HG03175 (cell line): ENCODE results near the gene CDC123.
"Not testable (repeated sequence)": the region's sequence is repeated elsewhere in the genome, so short reads cannot be mapped to it uniquely, and the experiment has no call there.

Experiments used
- ATAC-seq: cut with Tn5 transposase; IDR thresholded peaks from one replicate; pipeline ENCODE4 v1.9.1; 2021; ENCODE audit warnings: mild to moderate bottlenecking, moderate library complexity; ENCODE audit not compliant: unreplicated experiment

The CDC123 gene, protein sequence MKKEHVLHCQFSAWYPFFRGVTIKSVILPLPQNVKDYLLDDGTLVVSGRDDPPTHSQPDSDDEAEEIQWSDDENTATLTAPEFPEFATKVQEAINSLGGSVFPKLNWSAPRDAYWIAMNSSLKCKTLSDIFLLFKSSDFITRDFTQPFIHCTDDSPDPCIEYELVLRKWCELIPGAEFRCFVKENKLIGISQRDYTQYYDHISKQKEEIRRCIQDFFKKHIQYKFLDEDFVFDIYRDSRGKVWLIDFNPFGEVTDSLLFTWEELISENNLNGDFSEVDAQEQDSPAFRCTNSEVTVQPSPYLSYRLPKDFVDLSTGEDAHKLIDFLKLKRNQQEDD

DNA sequence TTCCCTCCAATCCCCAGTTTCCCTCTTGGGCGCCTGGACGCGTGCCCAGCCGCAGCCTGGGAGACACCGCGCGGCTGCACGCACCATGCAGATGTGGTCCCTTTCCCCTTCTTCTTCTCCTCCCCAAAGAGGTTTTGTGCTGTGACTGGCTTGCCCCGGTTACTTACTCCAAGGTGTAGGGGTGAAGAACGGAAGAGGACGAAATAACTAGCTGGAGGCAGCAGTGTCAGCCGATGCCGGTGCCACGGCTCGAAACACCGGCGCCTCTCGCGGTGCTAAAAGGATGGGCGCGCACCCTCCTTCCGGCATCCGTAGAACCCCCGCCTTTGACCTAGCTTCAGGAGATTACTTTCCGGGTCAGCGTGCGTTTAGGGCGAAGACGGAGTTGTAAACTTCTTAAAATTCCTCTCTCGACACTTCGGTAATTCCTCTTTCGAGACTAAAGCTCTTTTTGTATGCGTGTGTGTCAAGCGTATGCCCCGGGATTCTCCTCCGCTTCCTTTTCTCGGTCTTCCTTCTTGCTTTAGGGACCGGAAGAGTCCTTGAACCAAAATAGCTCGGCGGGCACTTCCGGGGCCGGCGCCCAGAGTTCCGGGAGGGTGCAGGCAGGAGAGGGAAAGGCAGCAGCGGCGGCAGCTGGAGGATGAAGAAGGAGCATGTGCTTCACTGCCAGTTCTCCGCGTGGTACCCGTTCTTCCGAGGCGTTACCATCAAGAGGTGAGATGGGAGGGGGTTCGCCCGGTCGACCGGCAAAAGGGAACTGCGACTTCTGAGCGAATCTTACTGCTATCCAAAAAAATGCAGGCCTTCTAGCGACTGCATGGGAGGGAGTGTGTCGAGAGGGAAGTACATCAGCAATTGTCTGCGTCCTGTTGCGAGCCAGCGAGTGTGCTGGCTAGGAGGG lies at the start of gene CDC123, which contains the start of gene NUDT5:
Gene CDC123 (plus strand): TSS at position 586 of the 904 bp plus-strand sequence. CDS start 58 bp downstream, at position 644.
Gene NUDT5 (minus strand): TSS at position 289 of the 904 bp plus-strand sequence. CDS start 9,600 bp downstream, outside the sequence.
- ATAC-seq = peak; percentile 93

DNA sequence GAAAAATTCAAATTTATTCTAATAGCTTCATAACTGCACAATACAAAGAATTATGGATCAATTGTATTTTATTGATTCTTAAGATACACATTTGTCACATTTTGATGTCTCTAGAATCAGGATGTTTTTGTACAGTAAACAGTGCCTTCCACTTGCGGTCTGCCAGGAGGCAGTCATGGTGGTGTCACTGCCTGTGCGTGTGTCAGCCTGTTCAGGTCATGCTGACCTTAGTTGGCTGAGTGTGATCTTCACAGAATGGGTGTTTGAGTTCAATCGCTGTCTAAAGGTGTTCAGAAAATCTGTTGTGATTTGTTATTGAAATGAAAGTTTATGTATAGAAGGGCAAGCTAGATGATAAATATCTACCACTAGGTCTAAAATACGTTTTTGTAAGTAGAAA lies 45.8 kb upstream of the CDC123 start:
- no peak for ATAC-seq

DNA sequence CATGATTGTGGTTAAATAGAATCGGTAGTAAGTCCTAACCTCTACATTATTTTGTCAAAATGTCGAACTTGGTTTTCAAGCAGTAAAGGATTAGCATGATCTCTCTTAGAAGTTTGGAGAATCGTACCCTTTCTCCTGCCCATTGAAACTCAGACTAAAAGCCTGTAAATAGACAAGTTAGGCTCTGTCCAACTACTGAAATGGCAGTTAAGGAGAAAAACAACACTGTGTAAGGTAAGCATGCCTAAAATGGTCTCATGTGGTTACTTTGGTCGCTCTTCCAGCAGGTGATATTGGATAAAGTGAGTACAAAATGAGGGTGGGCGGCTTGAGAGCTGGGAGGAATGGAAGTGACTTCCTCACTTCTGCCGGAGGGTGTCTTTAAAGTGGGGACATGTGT lies 41.5 kb upstream of the CDC123 start:
- ATAC-seq = no peak

DNA sequence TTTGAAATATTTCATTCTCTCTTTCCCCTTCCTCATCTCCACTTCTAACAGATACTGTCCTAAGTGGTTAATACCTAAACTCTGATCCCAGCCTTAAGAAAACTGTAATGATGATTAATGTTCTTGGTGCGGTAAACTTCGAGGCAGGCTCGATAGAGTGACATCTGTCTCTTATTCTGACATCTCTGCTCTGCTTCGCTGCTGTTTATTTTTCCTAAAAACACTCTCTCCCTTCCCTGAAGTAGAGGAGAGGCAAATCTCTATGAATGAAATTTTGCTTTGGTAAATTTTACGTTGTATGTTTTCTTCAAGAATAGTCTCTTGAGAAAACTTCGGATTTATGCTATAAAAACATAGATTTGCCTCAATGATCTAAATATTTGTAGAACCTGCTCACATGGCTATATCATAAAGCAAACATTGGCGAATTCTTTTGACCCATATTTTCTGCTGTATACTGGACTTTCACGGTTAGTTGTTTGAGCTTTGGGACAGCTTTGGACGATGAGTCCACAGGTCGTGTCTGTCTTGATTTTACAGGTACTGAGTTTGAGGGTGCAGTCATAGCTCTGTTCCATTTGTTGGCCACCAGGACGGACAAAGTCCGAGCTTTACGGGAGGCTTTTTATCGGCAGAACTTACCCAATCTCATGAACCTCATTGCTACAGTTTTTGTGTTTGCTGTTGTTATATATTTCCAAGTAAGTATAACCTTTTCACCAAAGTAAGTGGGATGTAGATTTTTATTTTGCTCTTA lies 39.4 kb upstream of the CDC123 start:
- no peak for ATAC-seq

DNA sequence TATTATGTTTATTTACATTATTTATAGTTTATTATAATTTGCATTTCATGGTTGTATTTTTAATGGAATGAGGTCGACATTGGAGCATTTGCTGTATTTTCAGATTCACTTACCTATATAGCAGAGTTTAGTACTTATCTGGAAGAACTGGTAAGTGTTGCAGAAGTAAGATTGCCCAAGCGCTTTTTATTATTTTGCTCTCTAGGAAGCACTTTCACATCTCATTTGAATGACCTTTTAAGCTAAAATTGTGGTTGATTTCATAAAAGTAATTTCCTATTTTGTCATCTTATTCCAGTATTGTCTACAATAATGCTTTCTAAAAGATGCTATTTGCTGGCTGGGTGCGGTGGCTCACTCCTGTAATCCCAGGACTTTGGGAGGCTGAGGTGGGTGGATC lies 37.9 kb upstream of the CDC123 start:
- no peak for ATAC-seq

DNA sequence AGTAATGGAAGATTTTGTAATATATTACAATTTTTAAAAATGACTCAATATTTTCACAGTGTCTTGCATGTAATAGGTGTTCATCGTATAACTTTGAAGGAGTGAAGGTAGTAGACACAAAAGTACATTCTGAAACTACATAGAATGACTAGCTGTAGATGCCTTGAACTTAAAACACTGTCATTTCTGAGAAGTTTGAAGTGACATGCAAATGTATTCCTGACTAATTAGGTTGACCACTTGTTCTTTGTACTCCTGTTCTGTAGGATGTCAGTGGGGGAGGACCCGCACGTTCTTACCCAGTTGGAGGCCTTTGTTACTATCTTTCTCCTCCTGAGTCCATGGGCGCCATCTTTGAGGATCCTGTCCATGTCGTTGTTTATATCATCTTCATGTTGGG lies 35.3 kb upstream of the CDC123 start:
- ATAC-seq = no peak

DNA sequence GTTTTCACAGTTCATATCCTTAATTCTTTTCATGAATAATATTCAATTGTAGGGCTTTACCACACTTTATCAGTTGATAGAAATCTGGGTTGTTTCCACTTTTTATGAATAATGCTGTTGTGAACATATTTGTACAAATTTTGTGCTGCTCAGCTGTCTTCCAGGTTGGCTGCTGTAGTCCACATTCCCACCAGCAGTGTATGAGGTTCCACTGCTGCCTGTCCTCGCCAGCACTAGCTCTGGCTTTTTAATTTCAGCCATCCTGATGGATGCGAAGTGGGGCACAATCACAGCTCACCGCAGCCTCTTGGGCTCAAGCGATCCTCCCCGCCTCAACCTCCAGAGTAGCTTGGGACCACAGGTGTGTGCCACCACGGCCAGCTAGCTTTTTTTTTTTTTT lies 33.1 kb upstream of the CDC123 start:
- ATAC-seq = no peak

DNA sequence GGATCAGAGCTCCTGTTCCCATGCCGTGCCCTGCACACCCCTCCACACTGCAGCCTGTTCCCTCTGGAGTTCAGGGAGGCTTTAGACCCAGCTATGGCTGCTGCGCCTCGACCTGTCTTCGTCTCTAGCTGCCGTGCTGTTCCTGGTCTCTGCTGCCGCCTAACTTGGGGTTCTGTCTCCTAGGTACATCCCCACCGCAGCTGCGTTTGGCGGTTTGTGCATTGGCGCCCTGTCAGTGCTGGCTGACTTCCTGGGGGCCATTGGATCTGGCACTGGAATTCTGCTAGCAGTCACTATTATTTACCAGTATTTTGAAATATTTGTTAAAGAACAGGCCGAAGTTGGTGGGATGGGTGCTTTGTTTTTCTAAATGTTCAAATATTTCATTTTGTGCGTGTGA lies 31.9 kb upstream of the CDC123 start:
- no peak for ATAC-seq

DNA sequence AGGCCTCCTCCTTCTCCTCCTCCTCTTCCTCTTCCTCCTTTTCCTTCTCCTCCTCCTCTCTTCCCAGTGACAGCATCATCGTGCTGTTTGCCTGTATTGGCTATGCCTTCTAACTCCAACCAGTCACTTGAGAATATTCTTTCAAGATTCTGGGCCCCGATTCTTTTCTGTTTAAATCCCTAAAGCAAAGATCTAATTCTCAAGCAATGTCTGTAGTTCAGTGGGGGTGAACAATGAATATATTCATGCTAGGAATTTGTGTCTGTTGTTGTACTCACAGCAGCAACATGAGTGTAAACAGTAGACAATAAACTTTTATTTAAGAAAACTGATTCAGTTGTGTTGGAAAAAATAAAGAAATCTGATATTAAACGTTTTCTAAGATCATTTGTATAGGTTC lies 31.0 kb upstream of the CDC123 start:
- no peak for ATAC-seq

DNA sequence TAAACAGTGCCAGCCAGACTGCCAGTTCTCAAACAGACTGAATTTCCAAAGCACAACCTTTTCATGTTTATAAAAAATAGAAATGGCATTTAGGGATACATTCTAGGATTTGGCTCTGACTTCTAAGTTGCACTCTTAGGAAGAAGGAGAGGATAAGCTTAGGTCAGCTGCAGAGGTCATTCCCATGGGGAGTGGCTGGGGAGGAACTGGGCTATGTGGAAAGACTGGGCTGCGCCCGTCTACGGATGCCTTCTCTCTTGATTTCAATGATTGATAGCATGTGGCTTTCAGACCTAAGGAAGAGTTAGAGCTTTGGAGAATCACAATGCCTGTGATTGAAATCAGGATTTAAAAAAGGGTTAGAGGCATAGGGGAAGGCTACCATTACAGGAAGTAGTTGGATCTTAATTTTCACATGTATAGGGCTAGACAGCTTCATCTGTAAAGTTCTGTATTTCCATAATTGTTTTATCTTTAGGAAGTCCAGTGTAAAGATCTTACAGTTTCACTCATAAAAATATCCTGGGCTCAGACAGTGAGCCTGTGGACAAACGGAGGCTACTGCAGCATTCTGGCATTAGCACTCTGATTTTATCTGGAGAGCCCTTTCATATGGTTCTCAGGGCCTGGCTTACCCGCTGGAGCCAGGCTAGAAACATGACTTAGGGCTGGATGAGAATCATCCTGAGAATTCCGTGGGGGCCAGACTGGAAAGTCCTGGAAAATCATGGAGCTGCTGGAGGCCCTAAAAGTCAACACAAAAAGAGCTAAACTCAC lies 29.8 kb upstream of the CDC123 start:
- ATAC-seq = no peak

DNA sequence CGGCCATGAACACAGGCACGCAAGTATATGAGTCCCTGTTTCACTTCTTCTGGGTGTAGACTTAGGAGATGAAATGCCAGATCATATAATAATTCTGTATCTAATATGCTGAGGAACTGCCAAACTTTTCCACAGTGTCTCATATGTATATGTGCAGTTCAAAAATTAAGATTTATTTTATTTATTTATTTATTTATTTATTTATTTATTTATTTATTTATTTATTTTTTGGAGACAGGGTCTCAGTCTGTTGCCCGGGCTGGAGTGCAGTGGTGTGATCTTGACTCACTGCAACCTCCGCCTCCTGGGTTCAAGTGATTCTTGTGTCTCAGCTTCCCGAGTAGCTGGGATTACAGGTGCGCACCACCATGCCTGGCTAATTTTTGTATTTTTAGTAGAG lies 24.5 kb upstream of the CDC123 start:
- ATAC-seq = not testable (repeated sequence)

DNA sequence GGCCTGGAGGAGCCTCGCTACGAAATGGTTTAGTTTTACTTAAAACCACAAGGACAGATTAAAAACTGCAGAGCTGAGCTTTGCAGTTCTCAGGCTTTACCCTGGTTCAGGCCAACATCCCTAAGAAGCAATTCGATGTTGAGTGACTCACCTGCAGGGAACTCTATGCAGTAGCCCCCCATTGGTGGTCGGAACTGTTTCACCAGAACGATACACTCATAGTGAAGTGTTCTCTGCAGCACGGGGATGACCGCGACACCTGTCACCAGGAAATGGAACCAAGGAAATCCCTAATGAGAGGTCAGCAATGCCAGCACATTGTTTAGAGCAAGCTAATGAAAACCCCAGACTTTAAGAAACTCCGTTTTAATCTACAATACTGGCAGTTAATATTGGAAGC lies 18.3 kb upstream of the CDC123 start:
- no peak for ATAC-seq

DNA sequence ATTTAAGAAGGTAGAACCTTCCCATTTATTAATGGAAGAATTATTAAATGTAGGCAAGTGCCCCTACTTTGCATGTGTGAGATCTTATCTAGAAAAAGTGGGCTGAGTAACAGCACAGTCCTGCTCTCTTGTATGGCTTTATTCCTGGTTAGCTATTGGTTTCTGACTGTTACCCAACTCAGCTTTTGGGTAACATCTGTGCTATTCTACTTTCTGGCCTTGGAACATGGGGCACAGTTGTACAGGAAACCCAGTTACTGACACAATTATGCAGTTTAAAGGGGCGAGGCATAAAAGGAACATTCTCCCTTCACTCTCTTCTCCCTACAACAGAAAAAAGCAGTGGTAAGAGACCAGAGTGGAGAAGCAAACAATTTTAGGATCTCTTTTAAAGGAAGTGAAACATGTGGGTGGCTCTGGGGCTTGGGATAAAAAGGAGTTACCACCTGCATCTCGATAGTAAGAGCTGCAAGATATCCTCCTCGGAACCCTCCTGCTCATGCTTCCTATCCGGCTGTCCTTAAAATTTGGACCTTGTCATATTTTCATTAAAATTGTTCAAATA lies 16.3 kb upstream of the CDC123 start:
- no peak for ATAC-seq

DNA sequence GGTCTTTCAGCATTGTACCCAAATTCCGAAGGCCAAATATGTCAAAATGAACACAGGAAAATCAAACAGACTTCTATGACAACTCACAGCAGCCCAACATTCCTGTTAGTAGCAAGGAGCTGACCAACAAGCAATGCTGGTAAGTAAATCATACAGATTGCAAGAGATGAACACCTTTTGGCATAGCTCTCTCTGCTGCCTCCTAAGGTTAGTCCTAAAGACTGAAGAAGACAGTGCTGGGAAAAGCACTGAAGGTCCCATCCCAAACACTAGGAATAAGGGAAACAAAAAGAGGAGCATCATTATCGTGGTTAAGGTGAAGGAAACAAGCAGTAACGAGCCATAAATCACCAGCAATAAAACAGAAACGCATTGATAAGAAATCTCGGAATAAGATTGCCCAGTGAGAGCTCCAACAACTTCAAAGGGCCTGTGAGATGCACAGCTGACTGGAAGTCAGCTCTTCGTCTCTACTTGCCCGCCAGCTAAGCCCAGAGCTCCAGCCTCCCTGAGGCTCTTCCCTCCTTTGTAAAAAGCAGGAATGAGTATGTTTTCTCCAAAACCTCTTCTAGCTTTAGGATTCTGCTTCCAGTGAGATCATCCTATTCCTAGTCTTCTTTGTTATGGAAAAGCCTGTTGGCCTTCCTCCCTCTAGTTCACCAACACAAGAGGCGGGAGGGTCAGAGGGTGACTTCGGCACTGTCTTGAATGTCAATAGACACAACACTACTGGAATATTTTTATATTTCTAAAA lies 15.6 kb upstream of the CDC123 start:
- no peak for ATAC-seq

DNA sequence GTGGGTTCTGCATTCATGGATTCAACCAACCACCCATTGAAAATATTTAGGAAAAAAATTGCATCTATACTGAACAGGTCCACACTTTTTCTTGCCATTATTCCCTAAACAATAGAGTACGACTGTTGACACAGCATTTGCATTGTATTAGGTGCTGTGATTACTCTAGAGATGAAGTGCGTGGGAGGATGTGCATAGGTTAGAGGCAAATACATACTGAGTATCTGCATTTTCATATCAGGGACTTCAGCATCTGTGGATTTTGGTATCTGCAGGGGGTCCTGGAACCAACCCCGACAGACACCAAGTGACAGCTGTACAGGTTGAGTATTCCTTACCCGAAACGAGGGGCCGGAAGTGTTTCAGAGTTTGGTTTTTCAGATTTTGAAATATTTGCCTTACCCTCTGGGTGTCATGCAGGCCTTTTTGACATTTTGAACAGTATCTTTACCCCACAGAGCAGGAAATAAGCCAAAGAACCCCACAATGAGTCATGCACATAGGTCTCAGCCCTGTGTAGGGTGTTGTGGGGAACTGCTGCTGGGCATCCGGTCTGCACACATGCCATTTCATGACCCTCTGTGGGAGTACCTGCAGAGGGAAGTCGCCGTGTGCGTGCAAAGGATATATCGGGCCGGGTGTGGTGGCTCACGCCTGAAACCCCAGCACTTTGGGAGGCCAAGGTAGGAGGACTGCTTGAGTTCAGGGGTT lies 14.8 kb upstream of the CDC123 start:
- no peak for ATAC-seq

DNA sequence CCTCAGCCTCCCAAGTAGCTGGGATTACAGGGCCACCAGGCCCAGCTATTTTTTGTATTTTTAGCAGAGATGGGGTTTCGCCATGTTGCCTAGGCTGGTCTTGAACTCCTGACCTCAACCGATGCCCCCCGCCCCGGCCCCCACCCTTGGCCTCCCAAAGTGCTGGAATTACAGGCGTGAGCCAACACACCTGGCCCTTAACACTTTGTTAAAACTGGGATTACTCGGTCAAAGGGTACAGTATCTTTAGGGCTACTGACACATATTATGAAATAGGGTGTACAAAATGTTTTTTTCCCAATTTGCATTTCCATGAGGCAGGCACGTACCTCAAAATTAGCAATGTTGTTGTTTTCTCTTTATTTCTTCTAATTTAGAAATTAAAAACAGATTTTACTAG lies 11.8 kb upstream of the CDC123 start:
- ATAC-seq = no peak

DNA sequence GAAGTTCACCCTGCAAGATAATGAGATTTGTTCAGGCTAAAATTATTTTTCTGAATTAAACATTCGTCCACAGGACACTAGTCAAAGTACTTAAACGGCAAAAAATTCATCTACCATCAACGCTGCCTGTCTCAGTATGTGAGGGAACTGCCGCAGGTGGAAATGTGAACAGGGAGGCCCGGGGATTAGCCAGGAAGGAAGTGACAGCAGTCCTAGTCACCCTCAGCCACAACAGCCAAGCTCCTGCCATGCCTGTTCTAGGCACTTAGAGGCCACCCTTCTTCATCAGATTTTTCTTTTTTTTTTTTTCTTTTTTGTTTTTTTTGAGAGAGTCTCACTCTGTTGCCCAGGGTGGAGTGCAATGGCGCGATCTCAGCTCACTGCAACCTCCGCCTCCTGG lies 9.7 kb upstream of the CDC123 start:
- ATAC-seq = no peak

DNA sequence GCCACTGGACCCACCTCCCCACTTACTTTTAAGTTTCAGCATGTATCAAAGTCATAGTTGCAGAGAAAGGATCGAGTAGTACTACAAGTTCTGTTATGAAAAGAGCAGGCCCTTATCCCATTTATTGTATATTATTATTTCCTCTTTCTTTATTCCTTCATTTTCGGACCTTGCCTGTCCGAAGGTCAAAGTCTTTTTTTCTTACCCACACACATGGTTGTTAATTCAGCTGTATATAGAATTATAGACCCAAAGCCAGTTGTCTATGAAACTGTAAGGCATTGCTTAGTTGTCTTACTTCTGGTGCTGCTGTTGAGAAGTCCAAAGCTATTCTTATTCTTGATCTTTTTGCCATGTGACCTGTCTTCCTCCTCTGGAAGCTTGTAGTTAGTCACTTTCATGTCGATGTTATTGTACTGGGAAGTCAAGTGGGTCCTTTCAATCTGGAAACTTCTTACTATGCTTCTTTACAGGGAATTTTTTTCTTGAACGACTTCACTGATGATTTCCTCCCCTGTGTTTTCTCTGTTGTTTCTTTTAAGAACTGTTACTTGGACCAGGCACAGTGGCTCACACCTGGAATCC lies 8.6 kb upstream of the CDC123 start:
- ATAC-seq = no peak
